Caki2 (cell line): ENCODE measurements around the gene NUTF2. TPM values are rescaled to one million over a fixed set of nuclear protein-coding genes. Genes with fewer than 3 reads are reported as not detected.

ENCODE experiments used
- DNase-seq: peaks from one replicate; pipeline ENCODE4 v3.0.0-alpha.2; 2015; ENCODE audit warnings: low read depth
- in situ Hi-C: cut with HindIII; loops from 2 replicates; pipeline ENCODE4 v1.10.0; 2016; ENCODE audit warnings: low sequenced_read_pairs, low pct_unique_long_range_greater_than_20kb, mixed read lengths
- total RNA-seq: library from RNA; depleted of rRNA; stranded (reverse); fragments of >200 nt; shearing (Covaris generic); gene quantifications from 2 replicates; pipeline ENCODE4 v1.2.3, GENCODE V29; 2014; ENCODE audit warnings: low replicate concordance

Gene NUTF2
- total RNA-seq, 1 experiment from 2014 or later: 242 TPM

DNA sequence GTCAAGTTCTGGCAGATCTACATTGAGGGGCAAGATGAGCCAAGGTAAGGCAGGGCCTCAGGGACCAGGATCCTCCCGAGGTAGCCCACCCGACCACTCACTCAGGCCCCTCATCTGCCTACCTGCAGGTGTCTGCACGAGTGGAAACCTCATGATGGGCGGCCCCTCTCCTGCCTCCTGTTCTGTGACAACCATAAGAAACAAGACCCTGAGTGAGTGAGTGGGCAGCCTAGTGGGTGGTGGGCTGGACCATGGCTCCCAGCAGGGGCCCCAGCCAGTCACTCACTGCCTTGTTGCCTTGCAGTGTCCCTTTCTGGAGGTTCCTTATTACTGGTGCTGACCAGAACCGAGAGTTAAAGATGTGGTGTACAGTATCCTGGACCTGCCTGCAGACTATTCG, 31.5 kb downstream of the NUTF2 start:
- DNase-seq: no peak
- in situ Hi-C loops: loop anchor here (25.0 kb wide), 1 partner anchor 184 kb away; no protein-coding TSS in a partner anchor

DNA sequence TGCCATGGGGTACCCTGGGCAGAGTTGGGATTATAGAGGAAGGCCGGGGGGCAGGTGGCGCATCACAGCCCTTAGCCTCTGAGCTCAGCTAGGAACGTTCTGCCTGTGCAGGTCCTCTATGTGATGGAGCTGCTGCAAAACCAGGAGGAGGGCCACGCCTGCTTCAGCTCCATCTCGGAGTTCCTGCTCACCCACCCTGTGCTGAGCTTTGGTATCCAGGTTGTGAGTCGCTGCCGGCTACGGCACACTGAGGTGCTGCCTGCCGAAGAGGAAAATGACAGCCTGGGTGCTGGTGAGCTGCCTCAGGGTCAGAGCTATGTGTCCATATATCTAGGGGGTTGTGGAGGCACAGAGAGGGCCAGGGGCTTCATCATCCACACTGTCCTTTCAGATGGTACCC, 32.1 kb downstream of the NUTF2 start:
- in situ Hi-C loops: loop anchor here (25.0 kb wide), 1 partner anchor 183 kb away; no protein-coding TSS in a partner anchor

DNA sequence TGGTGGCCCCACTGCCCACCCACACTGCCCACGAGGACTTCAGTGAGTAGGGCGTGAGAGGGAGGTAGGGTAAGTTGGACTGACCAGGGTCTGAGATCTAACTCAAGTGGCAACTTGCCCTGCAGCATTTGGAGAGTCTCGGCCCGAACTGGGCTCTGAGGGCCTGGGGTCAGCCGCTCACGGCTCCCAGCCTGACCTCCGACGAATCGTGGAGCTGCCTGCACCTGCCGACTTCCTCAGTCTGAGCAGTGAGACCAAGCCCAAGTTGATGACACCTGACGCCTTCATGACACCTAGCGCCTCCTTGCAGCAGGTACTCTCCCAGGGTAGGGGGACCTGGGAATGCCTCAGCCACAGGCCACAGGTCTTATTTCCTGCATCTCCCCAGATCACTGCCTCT, 32.7 kb downstream of the NUTF2 start:
- in situ Hi-C loops: loop anchor here (25.0 kb wide), 1 partner anchor 183 kb away; no protein-coding TSS in a partner anchor

More for the DNA sequence above, 32.1 kb downstream of the NUTF2 start:
- no peak for DNase-seq

GRCh38 chr16:67879936-67880335, 33.2 kb downstream of the NUTF2 start:
- in situ Hi-C loops: loop anchor here (25.0 kb wide), 1 partner anchor 182 kb away; no protein-coding TSS in a partner anchor
- no peak for DNase-seq

More for the DNA sequence above, 32.7 kb downstream of the NUTF2 start:
- no peak for DNase-seq

DNA sequence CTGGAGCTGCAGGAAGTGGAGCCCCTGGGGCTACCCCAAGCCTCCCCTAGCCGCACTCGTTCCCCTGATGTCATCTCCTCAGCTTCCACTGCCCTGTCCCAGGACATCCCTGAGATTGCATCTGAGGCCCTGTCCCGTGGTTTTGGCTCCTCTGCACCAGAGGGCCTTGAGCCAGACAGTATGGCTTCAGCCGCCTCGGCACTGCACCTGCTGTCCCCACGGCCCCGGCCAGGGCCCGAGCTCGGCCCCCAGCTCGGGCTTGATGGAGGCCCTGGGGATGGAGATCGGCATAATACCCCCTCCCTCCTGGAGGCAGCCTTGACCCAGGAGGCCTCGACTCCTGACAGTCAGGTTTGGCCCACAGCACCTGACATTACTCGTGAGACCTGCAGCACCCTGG, 33.9 kb downstream of the NUTF2 start:
- in situ Hi-C loops: loop anchor here (25.0 kb wide), 1 partner anchor 182 kb away; no protein-coding TSS in a partner anchor

GRCh38 chr16:67881621-67882161, 35.0 kb downstream of the NUTF2 start:
- in situ Hi-C loops: loop anchor here (25.0 kb wide), 1 partner anchor 181 kb away; no protein-coding TSS in a partner anchor
- no peak for DNase-seq

More for the DNA sequence above, 33.9 kb downstream of the NUTF2 start:
- DNase-seq: no peak

DNA sequence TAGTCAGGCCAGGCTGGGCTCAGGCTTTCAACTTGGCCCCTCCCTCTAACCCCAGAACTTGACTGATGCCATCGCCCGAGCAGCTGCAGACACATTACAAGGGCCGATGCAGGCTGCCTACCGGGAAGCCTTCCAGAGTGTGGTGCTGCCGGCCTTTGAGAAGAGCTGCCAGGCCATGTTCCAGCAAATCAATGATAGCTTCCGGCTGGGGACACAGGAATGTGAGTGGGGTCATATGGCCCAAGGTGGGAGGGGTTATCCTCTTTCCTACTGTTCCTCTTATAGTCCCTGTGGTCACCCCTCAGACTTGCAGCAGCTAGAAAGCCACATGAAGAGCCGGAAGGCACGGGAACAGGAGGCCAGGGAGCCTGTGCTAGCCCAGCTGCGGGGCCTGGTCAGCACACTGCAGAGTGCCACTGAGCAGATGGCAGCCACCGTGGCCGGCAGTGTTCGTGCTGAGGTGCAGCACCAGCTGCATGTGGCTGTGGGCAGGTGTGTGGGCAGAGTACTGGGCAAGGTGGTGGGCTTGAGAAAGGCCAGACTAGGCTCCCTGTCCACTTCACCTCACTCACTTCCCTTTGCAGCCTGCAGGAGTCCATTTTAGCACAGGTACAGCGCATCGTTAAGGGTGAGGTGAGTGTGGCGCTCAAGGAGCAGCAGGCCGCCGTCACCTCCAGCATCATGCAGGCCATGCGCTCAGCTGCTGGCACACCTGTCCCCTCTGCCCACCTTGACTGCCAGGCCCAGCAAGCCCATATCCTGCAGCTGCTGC, 35.8 kb downstream of the NUTF2 start:
- in situ Hi-C loops: loop anchor here (25.0 kb wide), 1 partner anchor 180 kb away; no protein-coding TSS in a partner anchor
- DNase-seq: no peak

GRCh38 chr16:67883146-67883871, 36.6 kb downstream of the NUTF2 start:
- no peak for DNase-seq
- in situ Hi-C loops: loop anchor here (25.0 kb wide), 1 partner anchor 179 kb away; no protein-coding TSS in a partner anchor

DNA sequence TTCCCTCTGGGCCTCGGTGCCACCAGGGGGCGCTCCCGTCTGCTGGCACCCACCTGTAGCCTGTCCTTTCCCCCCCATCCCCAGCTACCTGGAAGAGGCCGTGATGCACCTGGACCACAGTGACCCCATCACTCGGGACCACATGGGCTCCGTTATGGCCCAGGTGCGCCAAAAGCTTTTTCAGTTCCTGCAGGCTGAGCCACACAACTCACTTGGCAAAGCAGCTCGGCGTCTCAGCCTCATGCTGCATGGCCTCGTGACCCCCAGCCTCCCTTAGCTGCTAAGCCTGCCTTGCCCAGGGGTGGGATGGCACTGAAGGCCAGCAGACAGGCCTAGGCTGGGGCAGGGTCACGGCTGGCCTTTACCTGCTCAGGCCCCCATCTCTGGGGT, 37.1 kb downstream of the NUTF2 start:
- in situ Hi-C loops: loop anchor here (25.0 kb wide), 1 partner anchor 178 kb away; no protein-coding TSS in a partner anchor

DNA sequence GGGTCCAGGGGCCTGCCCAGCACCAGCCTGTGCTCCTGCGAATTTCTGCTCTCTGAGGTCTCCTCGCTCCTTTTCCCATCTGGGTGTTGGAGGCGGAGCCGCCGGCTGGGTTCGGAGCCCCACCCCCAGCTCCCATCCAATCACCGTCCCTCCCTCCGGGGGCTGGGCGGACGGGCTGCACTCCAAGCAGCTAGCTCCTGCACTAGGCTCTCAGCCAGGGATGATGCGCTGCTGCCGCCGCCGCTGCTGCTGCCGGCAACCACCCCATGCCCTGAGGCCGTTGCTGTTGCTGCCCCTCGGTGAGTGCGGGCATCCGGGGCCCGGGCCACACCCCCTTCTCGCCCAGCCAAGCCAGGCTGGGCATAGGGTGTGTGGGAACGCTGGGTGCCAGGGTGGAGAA, 38.0 kb downstream of the NUTF2 start, which contains the start of gene NRN1L:
Gene NRN1L, plus strand, starts transcription at position 202 of the 400 bp plus-strand sequence. Its CDS starts 19 bp downstream, at position 221.
- in situ Hi-C loops: loop anchor here (25.0 kb wide), 1 partner anchor 178 kb away; no protein-coding TSS in a partner anchor
- DNase-seq: peak; percentile 85

More for the DNA sequence above, 37.1 kb downstream of the NUTF2 start:
- DNase-seq: peak; percentile 47

GRCh38 chr16:67885545-67885944, 38.8 kb downstream of the NUTF2 start:
- in situ Hi-C loops: loop anchor here (25.0 kb wide), 1 partner anchor 177 kb away; no protein-coding TSS in a partner anchor
- DNase-seq: no peak

DNA sequence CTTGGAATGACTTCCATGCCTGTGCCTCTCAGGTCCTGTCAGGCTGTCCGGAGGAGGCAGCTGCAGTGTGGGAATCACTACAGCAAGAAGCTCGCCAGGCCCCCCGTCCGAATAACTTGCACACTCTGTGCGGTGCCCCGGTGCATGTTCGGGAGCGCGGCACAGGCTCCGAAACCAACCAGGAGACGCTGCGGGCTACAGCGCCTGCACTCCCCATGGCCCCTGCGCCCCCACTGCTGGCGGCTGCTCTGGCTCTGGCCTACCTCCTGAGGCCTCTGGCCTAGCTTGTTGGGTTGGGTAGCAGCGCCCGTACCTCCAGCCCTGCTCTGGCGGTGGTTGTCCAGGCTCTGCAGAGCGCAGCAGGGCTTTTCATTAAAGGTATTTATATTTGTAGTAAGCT, 39.2 kb downstream of the NUTF2 start:
- in situ Hi-C loops: loop anchor here (25.0 kb wide), 1 partner anchor 176 kb away; no protein-coding TSS in a partner anchor

DNA sequence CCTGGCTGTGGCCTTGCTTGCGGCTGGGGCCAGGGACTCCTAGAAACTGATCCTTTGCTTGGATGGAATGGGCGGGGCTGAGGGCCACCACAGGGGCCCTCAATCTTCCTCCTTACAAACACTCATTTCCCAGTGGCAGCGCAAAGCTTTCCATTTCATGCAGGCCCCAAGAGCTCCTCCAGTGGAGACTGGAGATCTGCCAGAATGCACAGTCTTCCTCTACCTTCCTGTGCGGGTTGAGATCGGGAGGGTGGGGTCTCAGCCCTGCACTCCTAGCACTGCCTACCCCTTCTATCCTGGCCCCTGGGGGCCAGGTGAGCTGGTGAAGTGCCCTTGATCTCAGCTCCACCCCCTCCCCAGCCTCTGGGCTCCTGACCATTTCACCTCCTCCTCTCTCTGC, 39.7 kb downstream of the NUTF2 start:
- no peak for DNase-seq
- in situ Hi-C loops: loop anchor here (25.0 kb wide), 1 partner anchor 176 kb away; no protein-coding TSS in a partner anchor

More for the DNA sequence above, 39.2 kb downstream of the NUTF2 start:
- DNase-seq: no peak

- in situ Hi-C loops: loop anchor here (25.0 kb wide), 1 partner anchor 174 kb away; no protein-coding TSS in a partner anchor
- no peak for DNase-seq
Measured at GRCh38 chr16:67888331-67888730, 41.6 kb downstream of the NUTF2 start.

- in situ Hi-C loops: loop anchor here (25.0 kb wide), 1 partner anchor 170 kb away; no protein-coding TSS in a partner anchor
- DNase-seq: no peak
Measured at GRCh38 chr16:67892375-67892774, 45.6 kb downstream of the NUTF2 start.

DNA sequence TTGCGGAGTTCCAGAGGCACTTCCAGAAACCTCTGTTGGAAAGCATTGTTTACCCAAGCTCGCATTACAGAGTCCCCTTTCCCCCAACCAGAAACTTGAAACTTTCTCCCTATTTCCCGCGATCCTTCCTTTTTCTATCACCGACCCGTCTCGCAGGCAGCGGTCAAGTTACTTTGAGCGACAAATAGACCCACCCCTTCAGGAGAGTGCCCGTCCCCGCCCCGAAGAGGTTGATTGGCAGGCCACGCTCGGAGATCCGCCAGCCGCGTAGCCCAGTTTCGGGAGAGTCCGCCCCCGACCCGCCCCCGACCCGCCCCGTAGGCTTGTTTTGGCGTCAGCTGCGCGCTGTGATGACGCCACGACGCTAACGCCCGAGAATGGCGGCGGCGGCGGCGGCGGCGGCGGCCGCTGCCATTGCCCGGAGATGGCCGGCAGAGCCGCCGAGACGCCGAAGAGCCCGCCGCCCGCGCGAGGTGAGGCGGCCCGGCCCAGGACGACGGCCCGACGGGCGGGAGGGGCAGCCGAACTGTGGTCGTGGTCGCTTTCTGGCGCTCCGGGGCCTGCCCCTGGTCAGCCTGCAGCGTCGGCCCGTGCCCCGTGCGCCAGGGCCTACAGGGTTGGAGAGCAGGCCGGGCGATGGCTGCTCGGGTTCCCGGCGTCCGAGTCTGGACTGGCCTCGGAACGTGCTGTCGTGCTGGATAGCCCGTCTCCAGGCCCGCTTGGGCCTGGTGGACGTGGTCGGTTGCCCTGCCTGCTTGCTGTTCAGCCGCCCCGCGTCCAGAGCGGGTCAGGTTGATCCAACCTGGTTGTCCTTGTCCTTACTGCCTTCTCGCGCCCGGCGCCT, 46.4 kb downstream of the NUTF2 start, which contains the start of gene PSKH1:
Gene PSKH1, plus strand, starts transcription at position 356 of the 844 bp plus-strand sequence. CDS start 15,496 bp downstream, outside the sequence.
- peak; percentile 88 for DNase-seq
- in situ Hi-C loops: loop anchor here (25.0 kb wide), 1 partner anchor 169 kb away; no protein-coding TSS in a partner anchor
